ENCODE results near the gene TBX1. TPM values are rescaled to one million over a fixed set of nuclear protein-coding genes. Genes with fewer than 3 reads are reported as not detected.

TBX1 gene
- total and polyA plus RNA-seq, 2 of the 8 experiments (the other 6 are each of a cell fraction or from before 2014, with no cell fraction given): 0.28 TPM; not detected in 1

GRCh38 chr22:19799322-19800190 lies 39.0 kb downstream of the TBX1 start:
- no peak overlapping the region for H2AK5ac ChIP-seq (ENCODE audit: low read depth, low read length)
- H3K23ac ChIP-seq (ENCODE audit: insufficient read length): no peak overlapping the region
- no peaks in the 10 kb centered on the region for H3K79me2 ChIP-seq (ENCODE audit: control insufficient read depth in 1 of 2, insufficient read depth in 2 of 2, low read length in 2 of 2)
- H3K9ac ChIP-seq (replicated peaks in 1 of 4; ENCODE audit: extremely low read depth in 1 of 4, low read depth in 3 of 4, low read length in 3 of 4): no peak overlapping the region
- H2BK20ac ChIP-seq (ENCODE audit: low read length): no peak overlapping the region
- peaks cover 0 to 3% of the 10 kb centered on the region in 2 experiments for H4K20me1 ChIP-seq (replicated peaks in 1 of 2; ENCODE audit: control insufficient read depth in 1 of 2, insufficient read depth in 2 of 2, low read length in 2 of 2)
- no peak overlapping the region for H3K4me3 ChIP-seq (ENCODE audit: extremely low read depth in 1 of 4, insufficient read depth in 2 of 4, low read depth in 3 of 4, low read length in 4 of 4)
- no peaks in the 10 kb centered on the region; a peak in 1 of 7 replicates for H3K4me1 ChIP-seq (replicated peaks in 1 of 4; ENCODE audit: control insufficient read depth in 3 of 4, insufficient read depth in 4 of 4, low read length in 3 of 4)
- 0 out of 2 replicates have a peak overlapping the region, but pooled peaks have one; percentile 17 for H2BK12ac ChIP-seq (ENCODE audit: low read depth, low read length)
- no peaks in the 10 kb centered on the region for H3K36me3 ChIP-seq (ENCODE audit: control insufficient read depth in 2 of 4, insufficient read depth in 4 of 4, low read length in 3 of 4)
- H4K91ac ChIP-seq (replicated peaks; ENCODE audit: insufficient read length, low read length): no peak overlapping the region
- no peak overlapping the region for H2AFZ ChIP-seq (ENCODE audit: low read length)
- no peak overlapping the region for H3K27ac ChIP-seq (ENCODE audit: low read depth, low read length)
- no peak for FAIRE-seq
- no peak for DNase-seq (ENCODE audit: low read depth in 1 of 2, low spot score in 2 of 2)
- no peak overlapping the region for H2BK15ac ChIP-seq (ENCODE audit: low read length)
- no peak overlapping the region for H3K4ac ChIP-seq (replicated peaks; ENCODE audit: insufficient read length, low read depth, low read length)
- no peak overlapping the region for H4K8ac ChIP-seq (ENCODE audit: extremely low read depth, insufficient read depth, low read length)
- no peaks in the 10 kb centered on the region for H3K9me3 ChIP-seq (ENCODE audit: insufficient read depth in 2 of 2, low read depth in 1 of 2, low read length in 1 of 2)
- no peak overlapping the region for H4K5ac ChIP-seq (ENCODE audit: insufficient read length, low read depth, low read length)
- 91% methylated on average over 35 of the region's 35 CpGs; no CpG with 5 or more reads in 1 of the 2 experiments for WGBS, 2 experiments (ENCODE audit: extremely low coverage in 1 of 2, insufficient coverage in 1 of 2, insufficient read length in 1 of 2, insufficient replicate concordance in 2 of 2, low coverage in 1 of 2, low lambda C conversion rate in 2 of 2, missing lambda C conversion rate in 1 of 2)
- ChIA-PET POLR2A (ENCODE audit: partially characterized antibody) (no interaction called here), CTCF (ENCODE audit: partially characterized antibody) (interaction anchor here (0.6 to 5.1 kb wide), 24 partner anchors 8 to 213 kb away, joined by 3 to 31 read pairs (median 4); no protein-coding TSS in a partner anchor)
- H3K4me2 ChIP-seq (ENCODE audit: insufficient read depth in 1 of 2, low read depth in 2 of 2, low read length in 2 of 2): no peak overlapping the region
- H3K14ac ChIP-seq (ENCODE audit: insufficient read length): no peak overlapping the region
- H3K56ac ChIP-seq (replicated peaks; ENCODE audit: insufficient read length, low read depth, low read length): no peak overlapping the region
- H3K23me2 ChIP-seq (ENCODE audit: low read depth, low read length): no peaks in the 10 kb centered on the region
- no peak overlapping the region for H3K18ac ChIP-seq (ENCODE audit: extremely low read depth, low read length)
- 0 out of 2 replicates have a peak, but pooled peaks cover 2% of the 10 kb centered on the region for H3K79me1 ChIP-seq (ENCODE audit: low read depth, low read length)
- no peak overlapping the region for H2BK5ac ChIP-seq (ENCODE audit: low read depth, low read length)
- no peak overlapping the region for H2BK120ac ChIP-seq (replicated peaks; ENCODE audit: low read depth, low read length)
- H3K27me3 ChIP-seq (replicated peaks in 1 of 4; ENCODE audit: control insufficient read depth in 3 of 4, extremely low read depth in 1 of 4, insufficient read depth in 3 of 4, low read length in 3 of 4): no peaks in the 10 kb centered on the region
- TF ChIP-seq KDM4A (IDR thresholded peaks at IDR 0.05; ENCODE audit: low read depth, low read length, severe bottlenecking) (no peak), TAF7 (optimal IDR thresholded peaks at IDR 0.05; ENCODE audit: borderline replicate concordance, low read depth, low read length) (no peak), ASH2L (IDR thresholded peaks at IDR 0.05; ENCODE audit: low read length) (no peak), SP2 (IDR thresholded peaks at IDR 0.05; ENCODE audit: low read length) (no peak), CTCF (IDR thresholded peaks at IDR 0.05; ENCODE audit: control extremely low read depth in 1 of 3, insufficient read depth in 1 of 3, low read depth in 1 of 3, low read length in 3 of 3) (no peak), CBX8 (IDR thresholded peaks at IDR 0.05; ENCODE audit: borderline replicate concordance, low read depth, low read length) (no peak), RXRA (IDR thresholded peaks at IDR 0.05; ENCODE audit: insufficient read depth, low read depth, low read length) (no peak)
